Measurements from ENCODE around the gene DZANK1.

DNA sequence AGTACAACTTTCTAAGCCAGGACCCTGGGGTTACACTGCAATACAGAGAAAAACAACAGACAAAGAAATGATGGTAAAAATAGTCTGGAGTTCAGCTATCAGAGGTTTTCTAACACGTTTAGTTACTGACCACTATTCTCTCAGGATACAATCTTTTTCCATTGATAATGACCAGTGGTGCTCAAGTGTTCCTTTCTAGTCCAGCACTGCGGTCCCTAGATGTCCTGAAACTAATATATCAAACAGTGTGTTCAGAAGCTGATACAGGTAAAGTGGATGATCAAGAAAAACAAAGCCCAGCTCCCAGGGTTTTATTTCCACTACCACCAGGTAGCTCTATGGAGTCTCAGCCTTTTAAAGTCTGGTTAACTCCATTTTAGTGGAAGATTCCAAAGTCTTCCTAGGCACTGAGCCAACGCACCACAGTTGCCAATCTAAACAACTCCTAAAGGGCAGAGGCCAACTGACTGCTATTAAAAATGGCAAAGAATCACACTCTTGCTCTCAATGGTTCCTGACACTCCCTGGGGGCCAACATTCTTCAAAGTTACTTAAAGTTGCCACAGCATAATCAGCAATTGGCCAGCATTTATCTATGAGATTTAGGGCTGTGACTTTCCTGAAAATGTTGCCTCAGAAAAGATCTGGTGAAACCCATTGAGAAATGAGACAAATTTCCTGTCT, 38.2 kb downstream of the DZANK1 start:
- no peak for TF ChIP-seq SIN3A (IDR thresholded peaks at IDR 0.05; ENCODE audit: borderline replicate concordance, insufficient read depth, low read length)
- no peak for TF ChIP-seq POLR2AphosphoS5 (IDR thresholded peaks at IDR 0.05; ENCODE audit: low read depth, low read length)
- TF ChIP-seq TAF1 (IDR thresholded peaks at IDR 0.05; ENCODE audit: borderline replicate concordance, insufficient read depth, low read length): no peak
- no peak for TF ChIP-seq FOXP2 (optimal IDR thresholded peaks at IDR 0.05; ENCODE audit: borderline replicate concordance, extremely low read depth, extremely low read length, insufficient read depth)
